AG10803 (cell line): ENCODE data around the gene TMA7.

Experiments
- DNase-seq: peaks from one replicate; pipeline ENCODE4 v3.0.0; 2010; ENCODE audit warnings: low read depth
- H3K4me3 ChIP-seq: 2 replicates; pipeline ENCODE4 v1.5.1; 2011; ENCODE audit warnings: mild to moderate bottlenecking, low read length, control low read depth
- CTCF ChIP-seq: conservative IDR thresholded peaks from 2 replicates; pipeline ENCODE4 v1.5.1; 2011; ENCODE audit warnings: mild to moderate bottlenecking, low read length, control low read depth, inconsistent platforms

The TMA7 gene

GRCh38 chr3:48466386-48467109, 26.5 kb downstream of the TMA7 start:
- H3K4me3 ChIP-seq: peak overlapping the region; percentile 60
- no peak for TF ChIP-seq CTCF
- peak; percentile 9 for DNase-seq

GRCh38 chr3:48467110-48467454, 27.0 kb downstream of the TMA7 start:
- H3K4me3 ChIP-seq: peak overlapping the region; percentile 60
- TF ChIP-seq CTCF: no peak
- no peak for DNase-seq

GRCh38 chr3:48467473-48468267, 27.6 kb downstream of the TMA7 start:
- no peak overlapping the region for H3K4me3 ChIP-seq
- no peak for TF ChIP-seq CTCF
- DNase-seq: no peak

GRCh38 chr3:48468329-48468731, 28.3 kb downstream of the TMA7 start:
- DNase-seq: no peak
- no peak overlapping the region for H3K4me3 ChIP-seq
- TF ChIP-seq CTCF: no peak

- H3K4me3 ChIP-seq: no peak overlapping the region
- TF ChIP-seq CTCF: no peak
- DNase-seq: no peak
Observed at GRCh38 chr3:48469046-48469915, 29.2 kb downstream of the TMA7 start.

- no peak for TF ChIP-seq CTCF
- no peak for DNase-seq
- no peak overlapping the region for H3K4me3 ChIP-seq
Observed at GRCh38 chr3:48470286-48470685, 30.2 kb downstream of the TMA7 start.

- DNase-seq: no peak
- no peak for TF ChIP-seq CTCF
- H3K4me3 ChIP-seq: peak overlapping the region; percentile 76
Observed at GRCh38 chr3:48472673-48472922, 32.5 kb downstream of the TMA7 start.
